ENCODE data around the gene BIK. TPM values are rescaled to one million over a fixed set of nuclear protein-coding genes. Genes with fewer than 3 reads are reported as not detected.

Gene BIK
- total RNA-seq = not detected in 2 replicates

GRCh38 chr22:43110444-43110926 lies at the start of gene BIK:
Gene BIK, plus strand, starts transcription at chr22:43110750. Its CDS starts 13,273 bp downstream, at chr22:43124023.

GRCh38 chr22:43088984-43089717 lies 21.4 kb upstream of the BIK start, which contains the start of gene TTLL1:
Gene TTLL1, minus strand, starts transcription at chr22:43089391. Its CDS starts 13,805 bp downstream, at chr22:43075586.

GRCh38 chr22:43142880-43143562 lies 32.5 kb downstream of the BIK start, which contains the start of gene MCAT:
Gene MCAT, minus strand, starts transcription at chr22:43143398. Its CDS starts 50 bp downstream, at chr22:43143348.

GRCh38 chr22:43151251-43152002 lies 40.9 kb downstream of the BIK start, which contains the start of gene TSPO:
Gene TSPO, plus strand, starts transcription at chr22:43151559. Its CDS starts 7,680 bp downstream, at chr22:43159239.

Other genes starting within 250 kb of the BIK start
- 32.3 and 32.8 TPM in 2 replicates for gene PACSIN2, start 95.6 kb upstream of the BIK start, total RNA-seq
- 19.3 and 20.2 TPM in 2 replicates for gene TTLL1, start 21.4 kb upstream of the BIK start, total RNA-seq
- 14.3 and 15.8 TPM in 2 replicates for gene MCAT, start 32.6 kb downstream of the BIK start, total RNA-seq
- gene TSPO, start 40.8 kb downstream of the BIK start, total RNA-seq = 254 and 353 TPM in 2 replicates
- 33.8 and 43.7 TPM in 2 replicates for gene TTLL12, start 76.4 kb downstream of the BIK start, total RNA-seq
- under 0.01 TPM in 1 of 2 replicates, not detected in the other for gene SCUBE1, start 232.6 kb downstream of the BIK start, total RNA-seq

Data from hair follicle dermal papilla cell (primary cell).